Nephron (organoid): ENCODE data around the gene DUSP18.

Experiments used
- H3K27ac Mint-ChIP-seq, 3 experiments: 2 replicates each; pipeline ENCODE4 v1.8.0; 2020; ENCODE audit warnings: mixed read lengths in 3 of 3, mild to moderate bottlenecking in 2 of 3, moderate library complexity in 1 of 3
- H3K27me3 Mint-ChIP-seq: 2 replicates; pipeline ENCODE4 v1.8.0; 2021; ENCODE audit warnings: low read depth, mild to moderate bottlenecking, moderate library complexity, mixed read lengths
- H3K36me3 Mint-ChIP-seq: 2 replicates; pipeline ENCODE4 v1.8.0; 2020; ENCODE audit warnings: low read depth, mixed read lengths
- H3K4me1 Mint-ChIP-seq: 2 replicates; pipeline ENCODE4 v1.8.0; 2020; ENCODE audit warnings: mixed read lengths
- H3K4me3 Mint-ChIP-seq, 3 experiments: 2 replicates each; pipeline ENCODE4 v1.8.0; 2020; ENCODE audit warnings: mild to moderate bottlenecking in 3 of 3, mixed read lengths in 3 of 3, moderate library complexity in 2 of 3
- H3K9me3 Mint-ChIP-seq: 2 replicates; pipeline ENCODE4 v1.8.0; 2020; ENCODE audit warnings: mixed read lengths
- TF ChIP-seq, protein P1 (sequence below), 3 experiments: fragments of 200-600 bp; sonication (generic); IDR thresholded peaks; one replicate each; pipeline ENCODE4 v1.5.0; 2021; ENCODE audit warnings: antibody characterized with exemption in 3 of 3; ENCODE audit not compliant: unreplicated experiment in 3 of 3

The DUSP18 gene

DNA sequence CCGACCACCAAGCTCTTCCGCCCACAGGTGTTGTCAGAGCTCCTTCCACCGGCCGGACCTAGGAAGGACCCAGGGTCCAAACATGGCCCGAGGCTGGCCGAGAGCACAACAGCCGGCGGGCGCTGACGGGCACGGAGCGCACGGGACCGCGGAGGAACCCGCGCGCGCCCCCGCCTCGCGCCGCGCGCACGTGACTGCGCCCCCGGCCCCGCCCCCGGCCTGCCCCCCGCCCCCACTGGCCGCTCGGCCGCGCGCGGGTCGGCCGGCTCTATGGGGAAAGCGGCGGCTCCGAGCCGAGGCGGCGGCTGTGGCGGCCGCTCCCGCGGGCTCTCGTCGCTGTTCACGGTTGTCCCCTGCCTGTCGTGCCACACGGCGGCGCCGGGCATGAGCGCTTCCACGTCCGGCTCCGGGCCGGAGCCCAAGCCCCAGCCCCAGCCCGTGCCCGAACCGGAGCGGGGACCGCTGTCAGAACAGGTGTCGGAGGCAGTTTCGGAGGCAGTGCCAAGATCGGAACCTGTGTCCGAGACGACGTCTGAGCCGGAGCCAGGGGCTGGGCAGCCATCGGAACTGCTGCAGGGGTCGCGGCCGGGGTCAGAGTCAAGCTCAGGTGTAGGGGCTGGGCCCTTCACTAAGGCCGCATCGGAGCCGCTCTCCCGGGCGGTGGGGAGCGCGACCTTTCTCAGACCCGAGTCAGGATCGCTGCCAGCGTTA lies 27.1 kb upstream of the DUSP18 start, which contains the start of gene OSBP2:
Gene OSBP2 (plus strand): TSS at position 235 of the 711 bp plus-strand sequence. CDS start 36 bp downstream, at position 271.
- peaks cover 7% of the 10 kb centered on the region for H3K4me1 Mint-ChIP-seq
- TF ChIP-seq, protein P1, sequence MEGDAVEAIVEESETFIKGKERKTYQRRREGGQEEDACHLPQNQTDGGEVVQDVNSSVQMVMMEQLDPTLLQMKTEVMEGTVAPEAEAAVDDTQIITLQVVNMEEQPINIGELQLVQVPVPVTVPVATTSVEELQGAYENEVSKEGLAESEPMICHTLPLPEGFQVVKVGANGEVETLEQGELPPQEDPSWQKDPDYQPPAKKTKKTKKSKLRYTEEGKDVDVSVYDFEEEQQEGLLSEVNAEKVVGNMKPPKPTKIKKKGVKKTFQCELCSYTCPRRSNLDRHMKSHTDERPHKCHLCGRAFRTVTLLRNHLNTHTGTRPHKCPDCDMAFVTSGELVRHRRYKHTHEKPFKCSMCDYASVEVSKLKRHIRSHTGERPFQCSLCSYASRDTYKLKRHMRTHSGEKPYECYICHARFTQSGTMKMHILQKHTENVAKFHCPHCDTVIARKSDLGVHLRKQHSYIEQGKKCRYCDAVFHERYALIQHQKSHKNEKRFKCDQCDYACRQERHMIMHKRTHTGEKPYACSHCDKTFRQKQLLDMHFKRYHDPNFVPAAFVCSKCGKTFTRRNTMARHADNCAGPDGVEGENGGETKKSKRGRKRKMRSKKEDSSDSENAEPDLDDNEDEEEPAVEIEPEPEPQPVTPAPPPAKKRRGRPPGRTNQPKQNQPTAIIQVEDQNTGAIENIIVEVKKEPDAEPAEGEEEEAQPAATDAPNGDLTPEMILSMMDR (IDR thresholded peaks at IDR 0.05; ENCODE audit: unreplicated experiment in 3 of 3), result no peak
- peak within 1 kb of the TSS; percentile 77 to 89 (median 87) for H3K27ac Mint-ChIP-seq
- peak within 1 kb of the TSS; percentile 90 to 93 (median 91) for H3K4me3 Mint-ChIP-seq
- H3K27me3 Mint-ChIP-seq, result peaks cover 29% of the 10 kb centered on the region
- H3K36me3 Mint-ChIP-seq, result no peaks in the 10 kb centered on the region
- peaks cover 2% of the 10 kb centered on the region for H3K9me3 Mint-ChIP-seq

DNA sequence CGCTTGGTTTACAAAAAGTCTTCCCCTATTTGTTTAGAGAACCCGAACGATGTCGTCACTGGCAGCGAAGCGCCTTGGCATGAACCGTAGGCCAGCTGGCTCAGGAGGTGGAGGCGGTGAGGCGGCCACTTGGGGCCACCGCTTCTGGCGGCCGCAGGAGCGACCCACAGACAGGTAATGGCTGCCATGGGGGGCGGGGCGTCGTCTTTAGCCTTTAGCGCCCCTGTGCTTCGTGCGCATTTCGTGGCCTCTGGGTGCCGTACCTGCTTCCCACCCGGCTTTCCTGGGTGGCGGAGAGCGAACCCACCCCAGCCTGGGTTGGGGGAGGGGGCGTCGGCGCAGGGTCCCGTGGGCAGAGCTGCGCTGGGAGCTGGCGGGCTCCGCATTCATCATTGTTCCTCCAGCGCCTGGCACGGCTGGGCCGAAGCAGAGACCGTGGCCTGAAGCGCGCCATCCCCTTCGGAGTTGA lies 26.5 kb upstream of the DUSP18 start:
- Mint-ChIP-seq H3K27ac (peak overlapping the region; percentile 77 to 89 (median 87)), H3K4me1 (peaks cover 7% of the 10 kb centered on the region), H3K27me3 (peaks cover 29% of the 10 kb centered on the region), H3K36me3 (no peaks in the 10 kb centered on the region), H3K9me3 (peaks cover 2% of the 10 kb centered on the region), H3K4me3 (peak overlapping the region; percentile 90 to 93 (median 91))
- TF ChIP-seq, protein P1 (IDR thresholded peaks at IDR 0.05; ENCODE audit: unreplicated experiment in 3 of 3), result no peak

DNA sequence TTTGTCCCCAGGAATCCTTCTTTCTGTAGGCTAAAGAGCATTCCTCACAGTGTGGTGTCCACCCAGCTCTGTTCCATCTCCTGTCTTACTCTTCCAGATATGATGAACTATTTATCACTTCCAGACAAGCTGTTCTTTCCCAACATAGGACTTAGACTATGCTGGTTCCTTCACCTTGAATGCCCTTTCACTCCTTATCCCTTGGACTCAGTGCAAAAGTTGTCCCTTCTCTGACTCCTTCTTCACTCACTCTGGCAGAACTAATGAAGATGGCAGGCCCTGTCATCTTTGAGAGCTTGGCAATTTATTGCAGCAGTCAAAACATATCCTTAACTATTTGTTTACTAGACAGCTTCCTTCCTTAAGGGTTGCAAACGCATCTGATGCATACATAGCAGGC lies 23.5 kb upstream of the DUSP18 start:
- peaks cover 7% of the 10 kb centered on the region for H3K4me1 Mint-ChIP-seq
- H3K36me3 Mint-ChIP-seq, result no peaks in the 10 kb centered on the region
- no peak overlapping the region for H3K4me3 Mint-ChIP-seq
- peaks cover 16% of the 10 kb centered on the region for H3K27me3 Mint-ChIP-seq
- H3K27ac Mint-ChIP-seq, result no peak overlapping the region
- peaks cover 2% of the 10 kb centered on the region for H3K9me3 Mint-ChIP-seq
- TF ChIP-seq, protein P1 (IDR thresholded peaks at IDR 0.05; ENCODE audit: unreplicated experiment in 3 of 3), result no peak

DNA sequence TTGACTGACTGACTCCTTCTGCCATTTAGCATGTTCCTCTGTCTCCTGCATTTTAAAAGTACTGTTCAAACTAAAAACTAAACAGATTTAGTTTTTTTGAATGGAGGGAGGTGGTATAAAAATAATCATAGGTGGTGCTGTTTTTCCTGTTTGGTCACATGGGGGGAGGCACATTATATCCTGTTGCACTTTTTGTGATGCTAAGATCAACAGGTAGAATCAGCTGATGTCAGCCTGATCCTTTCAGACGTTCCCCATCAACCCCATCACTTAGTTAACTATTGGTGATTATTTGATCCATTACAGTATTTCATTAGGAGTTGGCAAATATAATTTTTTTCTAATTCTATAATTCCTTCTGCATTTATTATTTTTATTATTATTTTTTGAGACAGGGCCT lies 21.9 kb upstream of the DUSP18 start:
- TF ChIP-seq, protein P1 (IDR thresholded peaks at IDR 0.05; ENCODE audit: unreplicated experiment in 3 of 3), result no peak

DNA sequence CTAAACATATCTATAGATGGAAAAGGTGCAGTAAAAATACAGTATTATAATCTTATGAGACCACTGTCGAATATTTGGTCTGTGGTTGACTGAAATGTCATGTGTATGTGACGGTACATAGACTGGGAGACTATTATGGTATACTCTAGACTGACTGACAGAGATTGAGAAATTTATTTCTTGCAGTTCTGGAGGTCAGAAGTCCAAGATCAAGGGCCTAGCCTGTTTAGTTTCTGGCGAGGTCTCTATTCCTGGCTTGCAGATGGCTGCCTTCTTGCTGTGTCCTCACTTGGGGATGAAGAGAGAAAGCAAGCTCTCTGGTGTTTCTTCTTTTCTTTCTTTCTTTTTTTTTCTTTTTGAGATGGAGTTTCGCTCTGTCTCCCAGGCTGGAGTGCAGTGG lies 19.7 kb upstream of the DUSP18 start:
- Mint-ChIP-seq H3K27me3 (peaks cover 7% of the 10 kb centered on the region), H3K4me3 (no peak overlapping the region), H3K27ac (no peak overlapping the region), H3K9me3 (no peaks in the 10 kb centered on the region), H3K4me1 (no peaks in the 10 kb centered on the region), H3K36me3 (no peaks in the 10 kb centered on the region)
- TF ChIP-seq, protein P1 (IDR thresholded peaks at IDR 0.05; ENCODE audit: unreplicated experiment in 3 of 3), result no peak

More for the DNA sequence above, 21.9 kb upstream of the DUSP18 start:
- H3K4me1 Mint-ChIP-seq, result no peaks in the 10 kb centered on the region
- no peaks in the 10 kb centered on the region for H3K36me3 Mint-ChIP-seq
- H3K27me3 Mint-ChIP-seq, result peaks cover 7% of the 10 kb centered on the region
- H3K4me3 Mint-ChIP-seq, result no peak overlapping the region
- no peak overlapping the region for H3K27ac Mint-ChIP-seq
- H3K9me3 Mint-ChIP-seq, result peaks cover 2% of the 10 kb centered on the region

DNA sequence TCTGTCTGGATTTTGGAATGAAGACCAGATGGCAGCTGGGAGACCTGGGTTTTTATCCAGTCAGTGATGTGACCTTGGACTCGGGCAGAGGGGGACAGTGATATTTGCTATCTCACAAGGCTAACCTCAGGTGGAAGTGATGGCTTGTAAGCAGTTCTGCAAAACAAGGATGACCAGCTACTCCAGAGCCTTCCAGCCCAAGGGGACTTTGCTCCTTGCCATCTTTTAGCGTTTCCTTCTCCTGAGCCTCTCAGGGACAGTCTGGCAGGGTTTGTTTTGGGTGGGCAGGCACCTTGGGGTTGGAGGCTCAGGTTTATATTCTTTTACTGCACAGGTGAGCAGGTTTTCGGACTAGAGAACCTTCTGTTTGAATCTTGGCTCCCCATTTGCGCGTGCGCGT lies 17.5 kb upstream of the DUSP18 start:
- Mint-ChIP-seq H3K4me3 (no peak overlapping the region), H3K9me3 (no peaks in the 10 kb centered on the region)

More for the DNA sequence above, 17.5 kb upstream of the DUSP18 start:
- TF ChIP-seq, protein P1 (IDR thresholded peaks at IDR 0.05; ENCODE audit: unreplicated experiment in 3 of 3), result no peak
- Mint-ChIP-seq H3K27me3 (no peaks in the 10 kb centered on the region), H3K27ac (no peak overlapping the region), H3K36me3 (no peaks in the 10 kb centered on the region), H3K4me1 (peaks cover 10% of the 10 kb centered on the region)
